ENCODE measurements around the gene CORT.
"Not testable (repeated sequence)": the region's sequence is repeated elsewhere in the genome, so short reads cannot be mapped to it uniquely, and the experiment has no call there.

GRCh38 chr1:10474309-10474612 is 24.4 kb downstream of the CORT start:
- not testable (repeated sequence) for TF ChIP-seq CTCF (conservative IDR thresholded peaks at IDR 0.05; ENCODE audit: low read depth, low read length); RAD21 (IDR thresholded peaks at IDR 0.05; ENCODE audit: low read length); FOS (IDR thresholded peaks at IDR 0.05; ENCODE audit: low read depth, low read length); CHD1 (IDR thresholded peaks at IDR 0.05; ENCODE audit: low read depth, low read length); POLR2A (IDR thresholded peaks at IDR 0.05; ENCODE audit: low read depth, low read length); MAZ (IDR thresholded peaks at IDR 0.05; ENCODE audit: borderline replicate concordance, low read depth, low read length); MAFK (IDR thresholded peaks at IDR 0.05; ENCODE audit: low read depth, low read length); BHLHE40 (IDR thresholded peaks at IDR 0.05; ENCODE audit: low read depth, low read length); SMC3 (IDR thresholded peaks at IDR 0.05; ENCODE audit: low read depth, low read length); MXI1 (IDR thresholded peaks at IDR 0.05; ENCODE audit: borderline replicate concordance, low read depth, low read length)
- TF ChIP-seq, protein P1, sequence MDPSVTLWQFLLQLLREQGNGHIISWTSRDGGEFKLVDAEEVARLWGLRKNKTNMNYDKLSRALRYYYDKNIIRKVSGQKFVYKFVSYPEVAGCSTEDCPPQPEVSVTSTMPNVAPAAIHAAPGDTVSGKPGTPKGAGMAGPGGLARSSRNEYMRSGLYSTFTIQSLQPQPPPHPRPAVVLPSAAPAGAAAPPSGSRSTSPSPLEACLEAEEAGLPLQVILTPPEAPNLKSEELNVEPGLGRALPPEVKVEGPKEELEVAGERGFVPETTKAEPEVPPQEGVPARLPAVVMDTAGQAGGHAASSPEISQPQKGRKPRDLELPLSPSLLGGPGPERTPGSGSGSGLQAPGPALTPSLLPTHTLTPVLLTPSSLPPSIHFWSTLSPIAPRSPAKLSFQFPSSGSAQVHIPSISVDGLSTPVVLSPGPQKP (IDR thresholded peaks at IDR 0.05; ENCODE audit: borderline replicate concordance, low read depth, low read length) = not testable (repeated sequence)
